C4-2B (cell line): ENCODE measurements around the gene CUX1.
"Not testable (repeated sequence)": the region's sequence is repeated elsewhere in the genome, so short reads cannot be mapped to it uniquely, and the experiment has no call there.

ENCODE experiments used
- H3K27ac ChIP-seq: fragments of 450-650 bp; 2 replicates; pipeline ENCODE4 v1.5.1; 2017
- ZFX ChIP-seq: fragments of 450-650 bp; IDR thresholded peaks from 2 replicates; pipeline ENCODE4 v1.6.1; 2017
- TF ChIP-seq, protein P1 (sequence below): fragments of 450-650 bp; conservative IDR thresholded peaks from 2 replicates; pipeline ENCODE4 v1.5.1; 2017; ENCODE audit warnings: mild to moderate bottlenecking

Gene CUX1

GRCh38 chr7:102046373-102047117 is 229.1 kb downstream of the CUX1 start:
- TF ChIP-seq, protein P1, sequence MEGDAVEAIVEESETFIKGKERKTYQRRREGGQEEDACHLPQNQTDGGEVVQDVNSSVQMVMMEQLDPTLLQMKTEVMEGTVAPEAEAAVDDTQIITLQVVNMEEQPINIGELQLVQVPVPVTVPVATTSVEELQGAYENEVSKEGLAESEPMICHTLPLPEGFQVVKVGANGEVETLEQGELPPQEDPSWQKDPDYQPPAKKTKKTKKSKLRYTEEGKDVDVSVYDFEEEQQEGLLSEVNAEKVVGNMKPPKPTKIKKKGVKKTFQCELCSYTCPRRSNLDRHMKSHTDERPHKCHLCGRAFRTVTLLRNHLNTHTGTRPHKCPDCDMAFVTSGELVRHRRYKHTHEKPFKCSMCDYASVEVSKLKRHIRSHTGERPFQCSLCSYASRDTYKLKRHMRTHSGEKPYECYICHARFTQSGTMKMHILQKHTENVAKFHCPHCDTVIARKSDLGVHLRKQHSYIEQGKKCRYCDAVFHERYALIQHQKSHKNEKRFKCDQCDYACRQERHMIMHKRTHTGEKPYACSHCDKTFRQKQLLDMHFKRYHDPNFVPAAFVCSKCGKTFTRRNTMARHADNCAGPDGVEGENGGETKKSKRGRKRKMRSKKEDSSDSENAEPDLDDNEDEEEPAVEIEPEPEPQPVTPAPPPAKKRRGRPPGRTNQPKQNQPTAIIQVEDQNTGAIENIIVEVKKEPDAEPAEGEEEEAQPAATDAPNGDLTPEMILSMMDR: no peak
- no peak for TF ChIP-seq ZFX
- no peak overlapping the region for H3K27ac ChIP-seq

DNA sequence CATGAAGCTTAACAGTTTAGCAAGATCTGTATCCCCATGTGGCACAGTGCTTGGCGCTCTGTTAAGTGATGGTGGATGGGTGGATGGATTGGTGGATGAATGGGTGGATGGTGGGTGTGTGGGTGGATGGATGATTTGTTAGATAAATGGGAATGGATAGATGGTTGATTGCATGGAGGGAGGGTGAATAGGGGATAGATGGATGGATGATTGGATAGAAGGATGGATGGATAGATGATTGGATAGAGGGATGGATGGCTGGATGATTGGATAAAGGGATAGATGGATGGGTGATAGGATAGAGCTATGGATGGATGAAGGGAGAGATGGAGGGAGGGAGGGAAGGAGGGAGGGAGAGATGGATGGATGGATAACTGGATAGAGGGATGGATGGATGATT is 229.7 kb downstream of the CUX1 start:
- no peak overlapping the region for H3K27ac ChIP-seq
- no peak for TF ChIP-seq ZFX
- TF ChIP-seq, protein P1: no peak

DNA sequence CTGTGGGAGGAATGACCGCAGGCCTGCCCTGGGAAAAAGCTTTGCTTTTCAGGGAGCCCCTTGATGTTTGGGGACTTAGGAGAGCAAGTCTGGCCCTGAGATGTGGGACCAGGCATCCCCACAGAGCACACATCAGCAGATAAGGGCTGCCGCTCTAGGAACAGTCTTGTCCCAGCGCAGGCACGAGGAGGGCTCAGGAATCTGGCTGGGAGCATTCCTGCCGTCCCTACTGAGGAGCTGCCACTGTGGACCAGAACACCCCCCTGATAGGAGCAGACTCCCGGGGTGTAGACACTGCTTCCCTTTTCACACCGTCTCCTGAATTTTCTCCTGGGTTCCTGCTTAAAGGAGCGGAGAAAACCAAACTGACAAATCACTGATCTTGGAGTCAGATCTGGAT is 232.3 kb downstream of the CUX1 start:
- no peak for TF ChIP-seq ZFX
- TF ChIP-seq, protein P1: no peak
- H3K27ac ChIP-seq: no peak overlapping the region

- no peak overlapping the region for H3K27ac ChIP-seq
- TF ChIP-seq, protein P1: no peak
- no peak for TF ChIP-seq ZFX
Observed at GRCh38 chr7:102050864-102051460, 233.5 kb downstream of the CUX1 start.

DNA sequence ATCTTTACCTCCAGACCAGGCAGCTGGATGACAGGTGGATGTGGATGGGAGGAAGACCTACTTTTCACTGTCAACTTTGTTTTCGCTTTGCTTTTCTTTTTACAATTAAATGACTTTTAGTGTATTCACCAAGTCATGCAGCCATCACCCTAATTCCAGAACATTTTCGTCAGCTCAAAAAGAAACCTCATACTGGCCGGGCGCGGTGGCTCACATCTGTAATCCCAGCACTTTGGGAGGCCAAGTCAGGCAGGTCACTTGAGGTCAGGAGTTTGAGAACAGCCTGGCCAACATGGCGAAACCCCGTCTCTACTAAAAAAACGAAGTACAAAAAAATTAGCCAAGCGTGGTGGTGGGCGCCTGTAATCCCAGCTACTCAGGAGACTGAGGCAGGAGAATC is 234.3 kb downstream of the CUX1 start:
- not testable (repeated sequence) for H3K27ac ChIP-seq

DNA sequence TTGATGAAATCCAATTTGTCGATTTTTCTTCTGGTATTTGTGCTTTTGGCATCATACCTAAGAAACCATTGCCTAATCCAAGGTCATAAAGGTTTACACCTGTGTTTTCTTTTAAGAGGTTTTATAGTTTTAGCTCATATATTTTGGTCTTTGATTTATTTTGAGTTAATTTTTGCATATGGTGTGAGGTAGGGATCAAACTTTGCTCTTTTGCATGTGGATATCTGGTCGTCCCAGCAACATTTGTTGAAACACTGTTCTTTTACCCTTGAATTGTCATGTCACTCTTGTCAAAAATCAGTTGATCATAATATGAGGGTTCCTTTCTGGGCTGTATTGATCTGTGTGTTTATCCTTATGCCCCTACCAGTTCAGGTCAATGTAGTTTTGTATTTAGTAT is 236.7 kb downstream of the CUX1 start:
- TF ChIP-seq ZFX: no peak
- TF ChIP-seq, protein P1: no peak
- no peak overlapping the region for H3K27ac ChIP-seq

DNA sequence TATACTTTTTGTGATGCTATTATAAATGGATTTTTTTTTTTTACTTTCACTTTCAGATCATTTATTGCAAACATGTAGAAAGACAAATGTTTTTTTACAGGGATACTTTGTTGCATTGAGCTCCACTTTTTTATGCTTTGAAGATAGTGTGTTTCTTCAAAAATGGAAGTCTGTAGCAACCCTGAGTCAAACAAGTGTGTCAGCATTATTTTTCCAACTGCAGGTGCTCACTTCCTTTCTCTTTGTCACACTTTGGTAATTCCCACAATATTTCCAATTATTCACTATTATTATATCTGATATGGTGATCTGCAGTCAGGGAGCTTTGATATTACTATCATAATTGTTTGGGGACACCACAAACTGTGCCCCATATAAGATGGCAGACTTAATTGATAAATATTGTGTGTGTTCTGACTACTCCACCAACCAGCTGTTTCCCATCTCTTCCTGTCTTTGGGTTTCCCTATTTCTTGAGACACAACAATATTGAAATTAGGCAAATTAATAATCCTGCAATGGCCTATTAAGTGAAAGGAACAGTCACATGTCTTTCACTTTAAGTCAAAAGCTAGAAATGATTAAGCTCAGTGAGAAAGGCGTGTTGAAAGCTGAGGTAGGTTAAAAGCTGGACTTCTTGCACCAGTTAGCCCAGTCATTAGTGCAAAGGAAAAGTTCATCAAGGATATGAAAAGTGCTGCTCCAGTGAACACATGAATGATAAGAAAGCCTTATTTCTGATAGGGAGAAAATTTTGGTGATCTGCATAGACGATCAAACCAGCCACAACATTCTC is 238.0 kb downstream of the CUX1 start:
- no peak overlapping the region for H3K27ac ChIP-seq
- TF ChIP-seq ZFX: no peak
- TF ChIP-seq, protein P1: no peak
